GM23338 (cell line): ENCODE measurements around the gene NXF1.

Experiments
- CREB1 ChIP-seq: fragments of 250-450 bp; sonication (Bioruptor Pico); IDR thresholded peaks from 2 replicates; pipeline ENCODE4 v1.5.0; 2020; ENCODE audit warnings: low read depth, mild to moderate bottlenecking, moderate library complexity
- EZH2 ChIP-seq: fragments of 200-600 bp; sonication (generic); IDR thresholded peaks from one replicate; pipeline ENCODE4 v1.8.0; 2017; ENCODE audit warnings: antibody characterized with exemption, mild to moderate bottlenecking, low read depth; ENCODE audit not compliant: unreplicated experiment
- EZH2phosphoT487 ChIP-seq: fragments of 200-600 bp; sonication (generic); IDR thresholded peaks from one replicate; pipeline ENCODE4 v1.8.1; 2018; ENCODE audit warnings: antibody characterized with exemption; ENCODE audit not compliant: unreplicated experiment
- JUNB ChIP-seq: IDR thresholded peaks from one replicate; pipeline ENCODE4 v1.6.1; 2016; ENCODE audit warnings: antibody characterized with exemption; ENCODE audit not compliant: unreplicated experiment
- NANOG ChIP-seq: IDR thresholded peaks from 2 replicates; pipeline ENCODE4 v1.6.1; 2016; ENCODE audit warnings: antibody characterized with exemption, borderline replicate concordance
- POLR2AphosphoS5 ChIP-seq: IDR thresholded peaks from 2 replicates; pipeline ENCODE4 v1.6.1; 2016; ENCODE audit warnings: antibody characterized with exemption, low read depth
- STAT1 ChIP-seq: IDR thresholded peaks from one replicate; pipeline ENCODE4 v1.6.1; 2016; ENCODE audit warnings: antibody characterized with exemption; ENCODE audit not compliant: unreplicated experiment
- ZNF331 ChIP-seq: fragments of 250-450 bp; sonication (Bioruptor Pico); IDR thresholded peaks from 2 replicates; pipeline ENCODE4 v1.5.0; 2020; ENCODE audit warnings: low read depth, mild to moderate bottlenecking, moderate library complexity
- TF ChIP-seq, protein P1 (sequence below), 2 experiments: fragments of 200-600 bp in 1 of 2; sonication (generic) in 1 of 2; conservative IDR thresholded peaks; 2 replicates each; pipeline versions ENCODE4 v1.5.1 to v1.6.1; 2016 to 2017; ENCODE audit warnings: antibody characterized with exemption in 2 of 2, low read depth in 2 of 2, mild to moderate bottlenecking in 2 of 2, moderate library complexity in 1 of 2
- TF ChIP-seq, protein P2 (sequence below): fragments of 250-450 bp; sonication (Bioruptor Pico); IDR thresholded peaks from 2 replicates; pipeline ENCODE4 v1.5.0; 2020; ENCODE audit warnings: mild to moderate bottlenecking, moderate library complexity
- TF ChIP-seq, protein P3 (sequence below): IDR thresholded peaks from one replicate; pipeline ENCODE4 v1.6.1; 2018; ENCODE audit warnings: antibody characterized with exemption; ENCODE audit not compliant: unreplicated experiment
- TF ChIP-seq, protein P4 (sequence below): IDR thresholded peaks from 2 replicates; pipeline ENCODE4 v1.6.1; 2016; ENCODE audit warnings: antibody characterized with exemption

DNA sequence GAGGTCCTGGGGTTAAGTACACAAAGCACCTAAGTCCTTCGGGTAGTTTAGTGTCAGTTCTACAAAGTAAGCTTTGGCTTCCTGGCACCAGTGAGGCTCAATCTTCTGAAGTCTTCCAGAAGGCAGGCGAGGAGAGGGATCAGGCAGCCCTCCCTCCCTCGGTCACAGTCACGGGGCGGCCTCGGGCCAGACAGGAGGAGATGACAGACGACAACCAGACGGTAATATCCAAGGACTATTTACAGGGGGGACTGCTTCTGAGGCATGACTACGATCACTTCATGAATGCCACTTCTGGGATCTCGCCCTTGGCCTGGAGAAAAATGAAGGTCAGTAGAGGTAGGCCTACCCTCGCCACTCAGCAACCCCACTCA is 13.1 kb downstream of the NXF1 start:
- no peak for TF ChIP-seq POLR2AphosphoS5
- TF ChIP-seq, protein P1, sequence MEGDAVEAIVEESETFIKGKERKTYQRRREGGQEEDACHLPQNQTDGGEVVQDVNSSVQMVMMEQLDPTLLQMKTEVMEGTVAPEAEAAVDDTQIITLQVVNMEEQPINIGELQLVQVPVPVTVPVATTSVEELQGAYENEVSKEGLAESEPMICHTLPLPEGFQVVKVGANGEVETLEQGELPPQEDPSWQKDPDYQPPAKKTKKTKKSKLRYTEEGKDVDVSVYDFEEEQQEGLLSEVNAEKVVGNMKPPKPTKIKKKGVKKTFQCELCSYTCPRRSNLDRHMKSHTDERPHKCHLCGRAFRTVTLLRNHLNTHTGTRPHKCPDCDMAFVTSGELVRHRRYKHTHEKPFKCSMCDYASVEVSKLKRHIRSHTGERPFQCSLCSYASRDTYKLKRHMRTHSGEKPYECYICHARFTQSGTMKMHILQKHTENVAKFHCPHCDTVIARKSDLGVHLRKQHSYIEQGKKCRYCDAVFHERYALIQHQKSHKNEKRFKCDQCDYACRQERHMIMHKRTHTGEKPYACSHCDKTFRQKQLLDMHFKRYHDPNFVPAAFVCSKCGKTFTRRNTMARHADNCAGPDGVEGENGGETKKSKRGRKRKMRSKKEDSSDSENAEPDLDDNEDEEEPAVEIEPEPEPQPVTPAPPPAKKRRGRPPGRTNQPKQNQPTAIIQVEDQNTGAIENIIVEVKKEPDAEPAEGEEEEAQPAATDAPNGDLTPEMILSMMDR (conservative IDR thresholded peaks at IDR 0.05; ENCODE audit: low read depth in 2 of 2) = no peak
- TF ChIP-seq EZH2 = no peak
- TF ChIP-seq EZH2phosphoT487 = no peak
- TF ChIP-seq, protein P2, sequence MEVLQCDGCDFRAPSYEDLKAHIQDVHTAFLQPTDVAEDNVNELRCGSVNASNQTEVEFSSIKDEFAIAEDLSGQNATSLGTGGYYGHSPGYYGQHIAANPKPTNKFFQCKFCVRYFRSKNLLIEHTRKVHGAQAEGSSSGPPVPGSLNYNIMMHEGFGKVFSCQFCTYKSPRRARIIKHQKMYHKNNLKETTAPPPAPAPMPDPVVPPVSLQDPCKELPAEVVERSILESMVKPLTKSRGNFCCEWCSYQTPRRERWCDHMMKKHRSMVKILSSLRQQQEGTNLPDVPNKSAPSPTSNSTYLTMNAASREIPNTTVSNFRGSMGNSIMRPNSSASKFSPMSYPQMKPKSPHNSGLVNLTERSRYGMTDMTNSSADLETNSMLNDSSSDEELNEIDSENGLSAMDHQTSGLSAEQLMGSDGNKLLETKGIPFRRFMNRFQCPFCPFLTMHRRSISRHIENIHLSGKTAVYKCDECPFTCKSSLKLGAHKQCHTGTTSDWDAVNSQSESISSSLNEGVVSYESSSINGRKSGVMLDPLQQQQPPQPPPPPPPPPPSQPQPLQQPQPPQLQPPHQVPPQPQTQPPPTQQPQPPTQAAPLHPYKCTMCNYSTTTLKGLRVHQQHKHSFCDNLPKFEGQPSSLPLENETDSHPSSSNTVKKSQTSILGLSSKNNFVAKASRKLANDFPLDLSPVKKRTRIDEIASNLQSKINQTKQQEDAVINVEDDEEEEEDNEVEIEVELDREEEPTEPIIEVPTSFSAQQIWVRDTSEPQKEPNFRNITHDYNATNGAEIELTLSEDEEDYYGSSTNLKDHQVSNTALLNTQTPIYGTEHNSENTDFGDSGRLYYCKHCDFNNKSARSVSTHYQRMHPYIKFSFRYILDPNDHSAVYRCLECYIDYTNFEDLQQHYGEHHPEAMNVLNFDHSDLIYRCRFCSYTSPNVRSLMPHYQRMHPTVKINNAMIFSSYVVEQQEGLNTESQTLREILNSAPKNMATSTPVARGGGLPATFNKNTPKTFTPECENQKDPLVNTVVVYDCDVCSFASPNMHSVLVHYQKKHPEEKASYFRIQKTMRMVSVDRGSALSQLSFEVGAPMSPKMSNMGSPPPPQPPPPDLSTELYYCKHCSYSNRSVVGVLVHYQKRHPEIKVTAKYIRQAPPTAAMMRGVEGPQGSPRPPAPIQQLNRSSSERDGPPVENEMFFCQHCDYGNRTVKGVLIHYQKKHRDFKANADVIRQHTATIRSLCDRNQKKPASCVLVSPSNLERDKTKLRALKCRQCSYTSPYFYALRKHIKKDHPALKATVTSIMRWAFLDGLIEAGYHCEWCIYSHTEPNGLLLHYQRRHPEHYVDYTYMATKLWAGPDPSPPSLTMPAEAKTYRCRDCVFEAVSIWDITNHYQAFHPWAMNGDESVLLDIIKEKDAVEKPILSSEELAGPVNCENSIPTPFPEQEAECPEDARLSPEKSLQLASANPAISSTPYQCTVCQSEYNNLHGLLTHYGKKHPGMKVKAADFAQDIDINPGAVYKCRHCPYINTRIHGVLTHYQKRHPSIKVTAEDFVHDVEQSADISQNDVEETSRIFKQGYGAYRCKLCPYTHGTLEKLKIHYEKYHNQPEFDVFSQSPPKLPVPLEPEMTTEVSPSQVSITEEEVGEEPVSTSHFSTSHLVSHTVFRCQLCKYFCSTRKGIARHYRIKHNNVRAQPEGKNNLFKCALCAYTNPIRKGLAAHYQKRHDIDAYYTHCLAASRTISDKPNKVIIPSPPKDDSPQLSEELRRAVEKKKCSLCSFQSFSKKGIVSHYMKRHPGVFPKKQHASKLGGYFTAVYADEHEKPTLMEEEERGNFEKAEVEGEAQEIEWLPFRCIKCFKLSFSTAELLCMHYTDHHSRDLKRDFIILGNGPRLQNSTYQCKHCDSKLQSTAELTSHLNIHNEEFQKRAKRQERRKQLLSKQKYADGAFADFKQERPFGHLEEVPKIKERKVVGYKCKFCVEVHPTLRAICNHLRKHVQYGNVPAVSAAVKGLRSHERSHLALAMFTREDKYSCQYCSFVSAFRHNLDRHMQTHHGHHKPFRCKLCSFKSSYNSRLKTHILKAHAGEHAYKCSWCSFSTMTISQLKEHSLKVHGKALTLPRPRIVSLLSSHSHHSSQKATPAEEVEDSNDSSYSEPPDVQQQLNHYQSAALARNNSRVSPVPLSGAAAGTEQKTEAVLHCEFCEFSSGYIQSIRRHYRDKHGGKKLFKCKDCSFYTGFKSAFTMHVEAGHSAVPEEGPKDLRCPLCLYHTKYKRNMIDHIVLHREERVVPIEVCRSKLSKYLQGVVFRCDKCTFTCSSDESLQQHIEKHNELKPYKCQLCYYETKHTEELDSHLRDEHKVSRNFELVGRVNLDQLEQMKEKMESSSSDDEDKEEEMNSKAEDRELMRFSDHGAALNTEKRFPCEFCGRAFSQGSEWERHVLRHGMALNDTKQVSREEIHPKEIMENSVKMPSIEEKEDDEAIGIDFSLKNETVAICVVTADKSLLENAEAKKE = no peak
- TF ChIP-seq CREB1 (CRISPR knock-in tag) = no peak
- no peak for TF ChIP-seq JUNB
- TF ChIP-seq, protein P3, sequence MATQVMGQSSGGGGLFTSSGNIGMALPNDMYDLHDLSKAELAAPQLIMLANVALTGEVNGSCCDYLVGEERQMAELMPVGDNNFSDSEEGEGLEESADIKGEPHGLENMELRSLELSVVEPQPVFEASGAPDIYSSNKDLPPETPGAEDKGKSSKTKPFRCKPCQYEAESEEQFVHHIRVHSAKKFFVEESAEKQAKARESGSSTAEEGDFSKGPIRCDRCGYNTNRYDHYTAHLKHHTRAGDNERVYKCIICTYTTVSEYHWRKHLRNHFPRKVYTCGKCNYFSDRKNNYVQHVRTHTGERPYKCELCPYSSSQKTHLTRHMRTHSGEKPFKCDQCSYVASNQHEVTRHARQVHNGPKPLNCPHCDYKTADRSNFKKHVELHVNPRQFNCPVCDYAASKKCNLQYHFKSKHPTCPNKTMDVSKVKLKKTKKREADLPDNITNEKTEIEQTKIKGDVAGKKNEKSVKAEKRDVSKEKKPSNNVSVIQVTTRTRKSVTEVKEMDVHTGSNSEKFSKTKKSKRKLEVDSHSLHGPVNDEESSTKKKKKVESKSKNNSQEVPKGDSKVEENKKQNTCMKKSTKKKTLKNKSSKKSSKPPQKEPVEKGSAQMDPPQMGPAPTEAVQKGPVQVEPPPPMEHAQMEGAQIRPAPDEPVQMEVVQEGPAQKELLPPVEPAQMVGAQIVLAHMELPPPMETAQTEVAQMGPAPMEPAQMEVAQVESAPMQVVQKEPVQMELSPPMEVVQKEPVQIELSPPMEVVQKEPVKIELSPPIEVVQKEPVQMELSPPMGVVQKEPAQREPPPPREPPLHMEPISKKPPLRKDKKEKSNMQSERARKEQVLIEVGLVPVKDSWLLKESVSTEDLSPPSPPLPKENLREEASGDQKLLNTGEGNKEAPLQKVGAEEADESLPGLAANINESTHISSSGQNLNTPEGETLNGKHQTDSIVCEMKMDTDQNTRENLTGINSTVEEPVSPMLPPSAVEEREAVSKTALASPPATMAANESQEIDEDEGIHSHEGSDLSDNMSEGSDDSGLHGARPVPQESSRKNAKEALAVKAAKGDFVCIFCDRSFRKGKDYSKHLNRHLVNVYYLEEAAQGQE = no peak
- no peak for TF ChIP-seq NANOG
- TF ChIP-seq STAT1 = no peak
- TF ChIP-seq, protein P4, sequence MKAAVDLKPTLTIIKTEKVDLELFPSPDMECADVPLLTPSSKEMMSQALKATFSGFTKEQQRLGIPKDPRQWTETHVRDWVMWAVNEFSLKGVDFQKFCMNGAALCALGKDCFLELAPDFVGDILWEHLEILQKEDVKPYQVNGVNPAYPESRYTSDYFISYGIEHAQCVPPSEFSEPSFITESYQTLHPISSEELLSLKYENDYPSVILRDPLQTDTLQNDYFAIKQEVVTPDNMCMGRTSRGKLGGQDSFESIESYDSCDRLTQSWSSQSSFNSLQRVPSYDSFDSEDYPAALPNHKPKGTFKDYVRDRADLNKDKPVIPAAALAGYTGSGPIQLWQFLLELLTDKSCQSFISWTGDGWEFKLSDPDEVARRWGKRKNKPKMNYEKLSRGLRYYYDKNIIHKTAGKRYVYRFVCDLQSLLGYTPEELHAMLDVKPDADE = no peak
- no peak for TF ChIP-seq ZNF331 (CRISPR knock-in tag)
